Stimulated activated CD4-positive, alpha-beta T cell treated with anti-CD3 and anti-CD28 coated beads, Interleukin-4, amount 100 ng/mL, for 1 hour (primary cell): ENCODE measurements around the gene BIVM.
A peak's percentile ranks its signal among the peaks of the same experiment; 100 is the strongest.

Experiments
- DNase-seq: peaks from one replicate; pipeline ENCODE4 v3.0.0-alpha.2; 2020

Gene BIVM

GRCh38 chr13:102793611-102794355 is 5.1 kb upstream of the BIVM start:
- no peak for DNase-seq

- DNase-seq: no peak
These were observed 666 bp downstream of the BIVM start for GRCh38 chr13:102799426-102800144.

- peak; percentile 86 for DNase-seq
These were observed 1.5 kb downstream of the BIVM start for GRCh38 chr13:102800145-102801041.

- DNase-seq: no peak
These were observed 6.8 kb downstream of the BIVM start for GRCh38 chr13:102805680-102806079.

GRCh38 chr13:102807699-102808098 is 8.8 kb downstream of the BIVM start:
- no peak for DNase-seq

- no peak for DNase-seq
These were observed 13.8 kb downstream of the BIVM start for GRCh38 chr13:102812611-102813287.

- no peak for DNase-seq
These were observed 15.2 kb downstream of the BIVM start for GRCh38 chr13:102814025-102814607.

GRCh38 chr13:102814793-102815192 is 15.9 kb downstream of the BIVM start:
- no peak for DNase-seq

GRCh38 chr13:102815788-102816187 is 16.9 kb downstream of the BIVM start:
- no peak for DNase-seq

- no peak for DNase-seq
These were observed 17.8 kb downstream of the BIVM start for GRCh38 chr13:102816708-102817107.

GRCh38 chr13:102817241-102817640 is 18.3 kb downstream of the BIVM start:
- DNase-seq: no peak

- DNase-seq: no peak
These were observed 19.0 kb downstream of the BIVM start for GRCh38 chr13:102817907-102818306.

- DNase-seq: no peak
These were observed 26.5 kb downstream of the BIVM start for GRCh38 chr13:102825400-102825799.

- DNase-seq: no peak
These were observed 27.2 kb downstream of the BIVM start for GRCh38 chr13:102825921-102826706.

GRCh38 chr13:102830646-102831045 is 31.7 kb downstream of the BIVM start:
- no peak for DNase-seq

- DNase-seq: no peak
These were observed 37.6 kb downstream of the BIVM start for GRCh38 chr13:102836471-102836870.

GRCh38 chr13:102838273-102838672 is 39.4 kb downstream of the BIVM start:
- DNase-seq: no peak

- no peak for DNase-seq
These were observed 40.1 kb downstream of the BIVM start for GRCh38 chr13:102838982-102839381.

GRCh38 chr13:102839462-102839861 is 40.5 kb downstream of the BIVM start:
- no peak for DNase-seq

- DNase-seq: no peak
These were observed 46.3 kb downstream of the BIVM start for GRCh38 chr13:102845289-102845629.

GRCh38 chr13:102845630-102846260 is 46.8 kb downstream of the BIVM start, which contains the start of gene ERCC5:
TSS of gene ERCC5 (plus strand) at chr13:102846032. CDS start at chr13:102846267, 235 bp downstream.
- DNase-seq: peak; percentile 93
